Mesenchymal stem cell (in vitro differentiated cells and primary cell): ENCODE results near the gene TUT4.
A peak's percentile ranks its signal among the peaks of the same experiment; 100 is the strongest.

Experiments used
- DNase-seq: peaks from one replicate; pipeline ENCODE4 v3.0.0-alpha.2; 2013
- H2AFZ ChIP-seq: one replicate; pipeline ENCODE4 v1.6.1; 2013; ENCODE audit warnings: low read depth, mild to moderate bottlenecking, control low read depth, inconsistent platforms, low read length, moderate library complexity
- H2AK5ac ChIP-seq: 2 replicates; pipeline ENCODE4 v1.6.1; 2013; ENCODE audit warnings: low read length, moderate library complexity, mild to moderate bottlenecking, inconsistent platforms; ENCODE audit not compliant: severe bottlenecking
- H2BK120ac ChIP-seq: one replicate; pipeline ENCODE4 v1.6.1; 2013; ENCODE audit warnings: low read depth, mild to moderate bottlenecking, inconsistent platforms, low read length, moderate library complexity
- H2BK12ac ChIP-seq, 2 experiments: one replicate each; pipeline ENCODE4 v1.6.1; 2013; ENCODE audit warnings: inconsistent platforms in 2 of 2, low read length in 2 of 2, mild to moderate bottlenecking in 2 of 2, moderate library complexity in 2 of 2, control low read depth in 1 of 2
- H2BK15ac ChIP-seq: one replicate; pipeline ENCODE4 v1.6.1; 2013; ENCODE audit warnings: mild to moderate bottlenecking, low read depth, inconsistent platforms; ENCODE audit not compliant: poor library complexity, severe bottlenecking
- H2BK5ac ChIP-seq: 2 replicates; pipeline ENCODE4 v1.6.1; 2013; ENCODE audit warnings: low read depth, mild to moderate bottlenecking, low read length, control low read depth, inconsistent platforms; ENCODE audit not compliant: poor library complexity, severe bottlenecking
- H3K14ac ChIP-seq, 2 experiments: one replicate each; pipeline ENCODE4 v1.6.1; 2013; ENCODE audit warnings: inconsistent platforms in 2 of 2, low read length in 2 of 2, control low read depth in 1 of 2, mild to moderate bottlenecking in 1 of 2, moderate library complexity in 1 of 2
- H3K18ac ChIP-seq, 2 experiments: one replicate each; pipeline ENCODE4 v1.6.1; 2013; ENCODE audit warnings: inconsistent platforms in 2 of 2, low read length in 2 of 2, control low read depth in 1 of 2, low read depth in 1 of 2, mild to moderate bottlenecking in 1 of 2
- H3K23ac ChIP-seq, 2 experiments: one replicate each; pipeline ENCODE4 v1.6.1; 2013; ENCODE audit warnings: inconsistent platforms in 2 of 2, low read length in 2 of 2, mild to moderate bottlenecking in 2 of 2, moderate library complexity in 2 of 2, control low read depth in 1 of 2
- H3K27ac ChIP-seq: 2 replicates; pipeline ENCODE4 v1.5.1; 2013; ENCODE audit warnings: mild to moderate bottlenecking, moderate library complexity, low read length, control low read depth, inconsistent platforms; ENCODE audit not compliant: poor library complexity, severe bottlenecking
- H3K27me3 ChIP-seq, 2 experiments: 2 replicates each; pipeline versions ENCODE4 v1.6.1 to v1.7.0; 2013; ENCODE audit warnings: low read length in 2 of 2, mild to moderate bottlenecking in 2 of 2, moderate library complexity in 2 of 2, control low read depth in 1 of 2, inconsistent platforms in 1 of 2; ENCODE audit not compliant: control insufficient read depth in 1 of 2, insufficient read depth in 1 of 2
- H3K36me3 ChIP-seq, 2 experiments: 2 replicates each; pipeline versions ENCODE4 v1.6.1 to v1.7.0; 2013; ENCODE audit warnings: low read length in 2 of 2, control low read depth in 1 of 2, inconsistent platforms in 1 of 2, low read depth in 1 of 2, mild to moderate bottlenecking in 1 of 2; ENCODE audit not compliant: insufficient read depth in 2 of 2, control insufficient read depth in 1 of 2
- H3K4ac ChIP-seq, 2 experiments: one replicate each; pipeline ENCODE4 v1.6.1; 2013; ENCODE audit warnings: inconsistent platforms in 2 of 2, low read length in 2 of 2, mild to moderate bottlenecking in 2 of 2, moderate library complexity in 2 of 2, control low read depth in 1 of 2, low read depth in 1 of 2
- H3K4me1 ChIP-seq: 2 replicates; pipeline ENCODE4 v1.6.1; 2013; ENCODE audit warnings: low read depth, low read length, control low read depth; ENCODE audit not compliant: control insufficient read depth, insufficient read depth
- H3K4me2 ChIP-seq: 2 replicates; pipeline ENCODE4 v1.6.1; 2013; ENCODE audit warnings: low read length, mild to moderate bottlenecking, inconsistent platforms; ENCODE audit not compliant: poor library complexity, severe bottlenecking
- H3K4me3 ChIP-seq, 2 experiments: 2 replicates each; pipeline versions ENCODE4 v1.5.1 to v1.7.0; 2013; ENCODE audit warnings: low read length in 2 of 2, mild to moderate bottlenecking in 2 of 2, control low read depth in 1 of 2, low read depth in 1 of 2; ENCODE audit not compliant: insufficient read depth in 1 of 2
- H3K79me1 ChIP-seq: replicated peaks from 2 replicates; pipeline ENCODE4 v1.6.1; 2013; ENCODE audit warnings: mild to moderate bottlenecking, control low read depth, low read length, inconsistent platforms; ENCODE audit not compliant: poor library complexity, severe bottlenecking
- H3K9ac ChIP-seq: 2 replicates; pipeline ENCODE4 v1.7.0; 2013; ENCODE audit warnings: mild to moderate bottlenecking, low read length, moderate library complexity
- H3K9me3 ChIP-seq: 2 replicates; pipeline ENCODE4 v1.7.0; 2013; ENCODE audit warnings: mild to moderate bottlenecking, low read length; ENCODE audit not compliant: control insufficient read depth
- H4K8ac ChIP-seq: one replicate; pipeline ENCODE4 v1.6.1; 2013; ENCODE audit warnings: inconsistent platforms, mild to moderate bottlenecking, low read length, moderate library complexity
- H4K91ac ChIP-seq: one replicate; pipeline ENCODE4 v1.6.1; 2013; ENCODE audit warnings: mild to moderate bottlenecking, low read length, inconsistent platforms
- WGBS: methylation state at CpG from one replicate; pipeline ENCODE4 v1.1.7; 2013; ENCODE audit warnings: mixed read lengths; 5-methylcytosine and 5-hydroxymethylcytosine counted together

The TUT4 gene

DNA sequence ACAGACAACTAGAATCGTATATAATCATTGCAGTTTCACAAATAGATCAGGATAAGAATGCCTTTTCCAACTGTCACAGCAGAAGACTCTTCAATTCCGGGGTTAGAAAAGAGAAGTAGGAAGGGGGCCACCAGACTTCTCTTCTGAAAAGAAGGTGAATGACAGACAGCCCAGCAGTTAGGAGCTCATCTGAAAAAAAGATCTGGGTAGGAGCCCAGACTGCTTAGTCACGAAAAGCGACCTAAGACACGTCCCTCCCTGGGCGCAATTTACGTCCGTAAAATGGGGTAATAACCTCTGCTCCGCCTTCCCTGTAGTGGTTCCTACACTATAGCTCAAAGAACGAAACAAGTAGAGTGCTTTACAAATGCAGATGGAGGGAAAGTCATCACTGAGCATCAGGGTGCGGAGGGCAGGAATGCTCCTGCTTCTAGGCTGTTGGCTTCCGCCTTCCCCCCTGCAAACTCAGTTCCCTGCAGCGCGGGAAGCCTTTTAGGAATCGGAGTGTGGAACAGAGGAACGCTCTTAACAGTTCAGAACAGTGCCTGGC, 149.3 kb downstream of the TUT4 start:
- under 1% methylated on average over 14 of the region's 16 CpGs for WGBS

DNA sequence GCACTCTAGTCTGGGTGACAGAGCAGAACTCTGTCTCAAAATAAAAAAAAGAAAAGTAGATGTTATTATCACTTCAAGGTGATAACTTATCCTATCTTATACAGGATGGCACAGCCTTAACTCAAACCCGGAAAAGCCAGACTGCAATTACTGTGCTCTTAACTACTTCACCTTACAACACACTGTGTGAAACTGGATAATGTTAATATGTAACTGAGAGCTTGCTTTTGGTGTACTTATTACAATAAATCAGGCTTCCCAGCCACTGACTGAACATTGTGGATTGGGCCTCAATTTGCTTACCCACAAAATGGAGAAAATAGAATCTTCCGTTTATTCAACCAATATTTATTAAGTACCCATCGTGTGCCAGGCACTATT, 150.0 kb downstream of the TUT4 start:
- Histone ChIP-seq H3K4me3 (peak overlapping the region in 1 of 2 experiments; percentile 92), H3K4me2 (peak overlapping the region; percentile 16)

More for the DNA sequence above, 149.3 kb downstream of the TUT4 start:
- peaks cover 8 to 23% of the 10 kb centered on the region in 2 experiments for H3K36me3 ChIP-seq
- H2BK15ac ChIP-seq, result no peak overlapping the region
- no peaks in the 10 kb centered on the region for H3K27me3 ChIP-seq
- DNase-seq, result peak; percentile 88
- H4K91ac ChIP-seq, result peak overlapping the region; percentile 12
- no peak overlapping the region for H3K4ac ChIP-seq
- peak overlapping the region; percentile 10 for H3K27ac ChIP-seq
- H3K4me1 ChIP-seq, result peaks cover 2% of the 10 kb centered on the region
- no peak overlapping the region for H3K23ac ChIP-seq
- H2BK12ac ChIP-seq, result no peak overlapping the region
- no peak overlapping the region for H2BK120ac ChIP-seq
- no peak overlapping the region for H3K14ac ChIP-seq
- peaks cover 14% of the 10 kb centered on the region for H3K79me1 ChIP-seq
- H2AFZ ChIP-seq, result peak overlapping the region; percentile 58
- peak overlapping the region; percentile 91 for H3K4me2 ChIP-seq
- no peaks in the 10 kb centered on the region for H3K9me3 ChIP-seq
- peak overlapping the region; percentile 96 for H3K9ac ChIP-seq
- H2BK5ac ChIP-seq, result no peak overlapping the region
- H3K4me3 ChIP-seq, result peak overlapping the region; percentile 66 to 92
- no peak overlapping the region for H2AK5ac ChIP-seq
- H3K18ac ChIP-seq, result no peak overlapping the region
- no peak overlapping the region for H4K8ac ChIP-seq

DNA sequence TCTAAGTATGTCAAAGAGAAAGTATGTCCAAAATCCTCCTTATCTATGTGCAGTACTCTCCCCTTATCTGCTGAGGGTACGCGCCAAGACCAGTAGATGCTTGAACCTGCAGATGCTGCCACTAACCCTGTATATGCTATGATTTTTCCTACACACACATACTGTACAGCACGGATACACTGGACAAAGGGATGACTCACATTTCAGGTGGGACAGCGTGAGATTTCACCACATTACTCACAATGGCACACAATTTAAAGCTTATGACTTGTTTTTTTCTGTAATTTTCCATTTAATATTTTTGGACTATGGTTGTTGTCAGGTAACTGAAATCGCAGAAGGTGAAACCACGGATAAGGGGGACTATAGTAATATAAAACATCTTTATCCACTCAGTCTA, 152.8 kb downstream of the TUT4 start:
- H2BK12ac ChIP-seq, result no peak overlapping the region
- H2BK5ac ChIP-seq, result no peak overlapping the region
- H3K4me1 ChIP-seq, result peaks cover 2% of the 10 kb centered on the region
- H2AK5ac ChIP-seq, result no peak overlapping the region
- H3K14ac ChIP-seq, result no peak overlapping the region
- no peak overlapping the region for H3K4me3 ChIP-seq
- H3K79me1 ChIP-seq, result peaks cover 6% of the 10 kb centered on the region
- H3K4me2 ChIP-seq, result no peak overlapping the region
- no peaks in the 10 kb centered on the region for H3K9me3 ChIP-seq
- H2BK120ac ChIP-seq, result no peak overlapping the region
- WGBS, result 99% methylated on average over 6 of the region's 6 CpGs
- H3K36me3 ChIP-seq, result peaks cover 4 to 5% of the 10 kb centered on the region in 2 experiments
- no peak overlapping the region for H2AFZ ChIP-seq
- no peak overlapping the region for H4K8ac ChIP-seq
- no peak overlapping the region for H3K27ac ChIP-seq
- H3K23ac ChIP-seq, result no peak overlapping the region
- H3K4ac ChIP-seq, result no peak overlapping the region
- H3K18ac ChIP-seq, result no peak overlapping the region
- H3K27me3 ChIP-seq, result no peaks in the 10 kb centered on the region
- no peak overlapping the region for H2BK15ac ChIP-seq
- DNase-seq, result no peak
- H4K91ac ChIP-seq, result no peak overlapping the region
- H3K9ac ChIP-seq, result no peak overlapping the region

More for the DNA sequence above, 150.0 kb downstream of the TUT4 start:
- no peak overlapping the region for H3K18ac ChIP-seq
- H2BK5ac ChIP-seq, result no peak overlapping the region
- H3K23ac ChIP-seq, result no peak overlapping the region
- H2BK120ac ChIP-seq, result no peak overlapping the region
- H3K9ac ChIP-seq, result peak overlapping the region; percentile 96
- no peak overlapping the region for H2BK12ac ChIP-seq
- no peak overlapping the region for H3K4ac ChIP-seq
- H4K8ac ChIP-seq, result no peak overlapping the region
- H3K79me1 ChIP-seq, result peaks cover 7% of the 10 kb centered on the region
- no peak for DNase-seq
- no peak overlapping the region for H2BK15ac ChIP-seq
- H2AFZ ChIP-seq, result no peak overlapping the region
- H3K36me3 ChIP-seq, result peaks cover 5 to 17% of the 10 kb centered on the region in 2 experiments
- no peak overlapping the region for H2AK5ac ChIP-seq
- no peaks in the 10 kb centered on the region for H3K9me3 ChIP-seq
- H3K4me1 ChIP-seq, result peaks cover 2% of the 10 kb centered on the region
- no peak overlapping the region for H4K91ac ChIP-seq
- no peaks in the 10 kb centered on the region for H3K27me3 ChIP-seq
- no peak overlapping the region for H3K14ac ChIP-seq
- 100% methylated on average over 1 of the region's 3 CpGs for WGBS
- no peak overlapping the region for H3K27ac ChIP-seq

DNA sequence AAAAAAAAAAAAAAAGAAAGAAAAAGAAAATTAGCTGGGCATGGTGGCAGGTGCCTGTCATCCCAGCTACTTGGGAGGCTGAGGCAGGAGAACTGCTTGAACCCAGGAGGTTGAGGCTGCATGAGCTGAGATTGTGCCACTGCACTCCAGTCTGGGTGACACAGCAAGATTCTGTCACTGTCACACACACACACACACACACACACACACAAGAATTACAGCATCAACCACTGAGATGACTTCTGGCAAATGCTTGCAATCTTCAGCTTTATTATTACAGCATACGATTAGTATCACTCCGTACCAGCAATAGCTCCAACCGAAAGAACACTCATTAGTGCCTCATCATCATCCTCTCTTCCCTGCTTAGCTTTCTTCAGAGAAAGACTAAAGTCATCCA, 153.3 kb downstream of the TUT4 start:
- Histone ChIP-seq H3K79me1 (peaks cover 6% of the 10 kb centered on the region), H4K8ac (no peak overlapping the region), H3K14ac (no peak overlapping the region), H3K36me3 (peaks cover 4 to 5% of the 10 kb centered on the region in 2 experiments), H2BK15ac (no peak overlapping the region), H4K91ac (no peak overlapping the region), H3K27ac (no peak overlapping the region), H3K4me2 (no peak overlapping the region), H2AFZ (no peak overlapping the region), H3K9me3 (no peaks in the 10 kb centered on the region), H2AK5ac (no peak overlapping the region), H2BK12ac (no peak overlapping the region), H3K9ac (no peak overlapping the region), H3K27me3 (no peaks in the 10 kb centered on the region), H2BK120ac (no peak overlapping the region), H3K4ac (no peak overlapping the region), H3K4me3 (no peak overlapping the region), H3K4me1 (peaks cover 2% of the 10 kb centered on the region), H3K23ac (no peak overlapping the region), H2BK5ac (no peak overlapping the region), H3K18ac (no peak overlapping the region)
- whole genome bisulfite sequencing, result 88% methylated on average over 3 of the region's 3 CpGs
- DNase-seq, result no peak
